Hepatocyte (in vitro differentiated cells): ENCODE data around the gene ABCA5. TPM values are rescaled to one million over a fixed set of nuclear protein-coding genes. Genes with fewer than 3 reads are reported as not detected.

Experiments
- DNase-seq: peaks from one replicate; pipeline ENCODE4 v3.0.0-alpha.2; 2016; ENCODE audit warnings: low spot score
- H2AFZ ChIP-seq: fragments of 200-600 bp; sonication (generic); 2 replicates; pipeline ENCODE4 v1.6.0; 2016; ENCODE audit warnings: antibody characterized with exemption, mild to moderate bottlenecking
- H3K27ac ChIP-seq: fragments of 200-600 bp; sonication (generic); 2 replicates; pipeline ENCODE4 v1.5.1; 2016; ENCODE audit warnings: mild to moderate bottlenecking
- H3K27me3 ChIP-seq: fragments of 200-600 bp; sonication (generic); 2 replicates; pipeline ENCODE4 v1.6.1; 2016
- H3K36me3 ChIP-seq: fragments of 200-600 bp; sonication (generic); replicated peaks from 2 replicates; pipeline ENCODE4 v1.5.1; 2016; ENCODE audit warnings: low read depth; ENCODE audit not compliant: insufficient read depth
- H3K4me1 ChIP-seq: fragments of 200-600 bp; sonication (generic); 2 replicates; pipeline ENCODE4 v1.5.1; 2016; ENCODE audit warnings: mild to moderate bottlenecking, moderate library complexity; ENCODE audit not compliant: insufficient read depth
- H3K4me2 ChIP-seq: fragments of 200-600 bp; sonication (generic); 2 replicates; pipeline ENCODE4 v1.6.0; 2016
- H3K4me3 ChIP-seq: fragments of 200-600 bp; sonication (generic); 2 replicates; pipeline ENCODE4 v1.5.1; 2016; ENCODE audit warnings: mild to moderate bottlenecking
- H3K79me2 ChIP-seq: fragments of 200-600 bp; sonication (generic); 2 replicates; pipeline ENCODE4 v1.6.0; 2017; ENCODE audit warnings: mild to moderate bottlenecking
- H3K9me2 ChIP-seq: fragments of 200-600 bp; sonication (generic); replicated peaks from 2 replicates; pipeline ENCODE4 v1.6.0; 2017; ENCODE audit warnings: mild to moderate bottlenecking; ENCODE audit not compliant: insufficient read depth
- H3K9me3 ChIP-seq: fragments of 200-600 bp; sonication (generic); 2 replicates; pipeline ENCODE4 v1.5.1; 2016; ENCODE audit warnings: low read depth, mild to moderate bottlenecking
- H4K20me1 ChIP-seq: fragments of 200-600 bp; sonication (generic); 2 replicates; pipeline ENCODE4 v1.6.0; 2016; ENCODE audit warnings: mild to moderate bottlenecking; ENCODE audit not compliant: insufficient read depth, poor library complexity, severe bottlenecking
- EZH2 ChIP-seq: fragments of 200-600 bp; sonication (generic); IDR thresholded peaks from 2 replicates; pipeline ENCODE4 v1.6.1; 2016; ENCODE audit warnings: antibody characterized with exemption, mild to moderate bottlenecking, borderline replicate concordance
- EZH2phosphoT487 ChIP-seq: fragments of 200-600 bp; sonication (generic); IDR thresholded peaks from one replicate; pipeline ENCODE4 v1.6.1; 2018; ENCODE audit warnings: antibody characterized with exemption, mild to moderate bottlenecking, low read depth, moderate library complexity; ENCODE audit not compliant: unreplicated experiment, severe bottlenecking
- WGBS: methylation state at CpG from one replicate; pipeline ENCODE4 v1.1.6; 2016; ENCODE audit warnings: low lambda C conversion rate; ENCODE audit errors: missing lambda C conversion rate; 5-methylcytosine and 5-hydroxymethylcytosine counted together
- polyA plus RNA-seq: library from polyadenylated mRNA; unstranded; fragments of >200 nt; fragmentation: Nextera tagmentation; extraction: Ambion mirVana; gene quantifications from 2 replicates; pipeline ENCODE4 v1.2.1, GENCODE V29; 2016
- total RNA-seq: library from RNA; depleted of rRNA; stranded (reverse); fragments of >200 nt; gene quantifications from 2 replicates; pipeline ENCODE4 v1.2.3, GENCODE V29; 2014
- TF ChIP-seq, protein P1 (sequence below): fragments of 200-600 bp; sonication (generic); IDR thresholded peaks from 2 replicates; pipeline ENCODE4 v1.5.1; 2016; ENCODE audit warnings: antibody characterized with exemption, mild to moderate bottlenecking; ENCODE audit not compliant: poor library complexity

The ABCA5 gene
- total and polyA plus RNA-seq, 2 experiments from 2014 or later, result 22.4 to 59.8 TPM

DNA sequence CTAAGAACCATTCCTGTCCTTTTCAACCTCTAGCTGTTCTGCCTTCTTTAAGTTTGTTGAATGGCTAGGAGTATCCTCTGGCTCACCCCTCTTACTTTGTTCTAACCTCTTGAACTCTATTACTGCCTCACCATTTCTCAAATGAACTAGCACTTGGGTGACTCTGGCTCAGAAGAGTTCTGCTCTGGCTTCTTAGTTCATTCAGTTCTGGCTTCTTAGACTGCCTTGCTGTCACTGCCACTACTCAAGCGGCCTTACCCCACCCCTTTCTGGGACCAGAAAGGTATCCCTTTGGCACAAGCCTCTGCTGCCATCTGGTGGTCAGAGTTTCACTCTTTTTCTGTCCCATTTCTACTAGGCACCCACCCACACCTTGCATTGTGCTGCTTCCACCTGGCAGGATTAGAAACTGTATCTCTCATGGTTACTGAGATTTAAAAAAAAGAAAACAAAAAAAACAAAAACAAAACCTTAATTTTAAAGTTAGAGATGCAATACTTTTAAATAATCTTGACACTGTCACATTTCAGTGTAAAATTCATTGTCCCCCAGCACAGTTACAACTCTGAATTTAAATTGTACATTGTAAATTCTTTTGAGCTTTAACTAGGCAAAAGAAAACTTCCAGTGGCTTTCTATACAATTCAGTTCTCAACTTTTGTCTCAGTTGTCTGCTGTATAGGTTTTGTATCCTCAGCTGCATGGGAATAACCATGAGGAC, 91.4 kb downstream of the ABCA5 start:
- no peak overlapping the region for H2AFZ ChIP-seq
- TF ChIP-seq, protein P1, sequence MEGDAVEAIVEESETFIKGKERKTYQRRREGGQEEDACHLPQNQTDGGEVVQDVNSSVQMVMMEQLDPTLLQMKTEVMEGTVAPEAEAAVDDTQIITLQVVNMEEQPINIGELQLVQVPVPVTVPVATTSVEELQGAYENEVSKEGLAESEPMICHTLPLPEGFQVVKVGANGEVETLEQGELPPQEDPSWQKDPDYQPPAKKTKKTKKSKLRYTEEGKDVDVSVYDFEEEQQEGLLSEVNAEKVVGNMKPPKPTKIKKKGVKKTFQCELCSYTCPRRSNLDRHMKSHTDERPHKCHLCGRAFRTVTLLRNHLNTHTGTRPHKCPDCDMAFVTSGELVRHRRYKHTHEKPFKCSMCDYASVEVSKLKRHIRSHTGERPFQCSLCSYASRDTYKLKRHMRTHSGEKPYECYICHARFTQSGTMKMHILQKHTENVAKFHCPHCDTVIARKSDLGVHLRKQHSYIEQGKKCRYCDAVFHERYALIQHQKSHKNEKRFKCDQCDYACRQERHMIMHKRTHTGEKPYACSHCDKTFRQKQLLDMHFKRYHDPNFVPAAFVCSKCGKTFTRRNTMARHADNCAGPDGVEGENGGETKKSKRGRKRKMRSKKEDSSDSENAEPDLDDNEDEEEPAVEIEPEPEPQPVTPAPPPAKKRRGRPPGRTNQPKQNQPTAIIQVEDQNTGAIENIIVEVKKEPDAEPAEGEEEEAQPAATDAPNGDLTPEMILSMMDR, result peak; percentile 84
- TF ChIP-seq EZH2 (no peak), EZH2phosphoT487 (no peak)

GRCh38 chr17:69232650-69233049, 94.3 kb downstream of the ABCA5 start:
- Histone ChIP-seq H2AFZ (no peak overlapping the region), H3K4me1 (peaks cover 4% of the 10 kb centered on the region), H3K4me3 (no peak overlapping the region), H4K20me1 (no peaks in the 10 kb centered on the region), H3K36me3 (no peaks in the 10 kb centered on the region), H3K4me2 (no peak overlapping the region), H3K79me2 (no peaks in the 10 kb centered on the region), H3K9me3 (no peaks in the 10 kb centered on the region), H3K27ac (no peak overlapping the region), H3K9me2 (no peaks in the 10 kb centered on the region), H3K27me3 (no peaks in the 10 kb centered on the region)
- DNase-seq, result no peak
- TF ChIP-seq EZH2phosphoT487 (no peak), EZH2 (no peak)
- TF ChIP-seq, protein P1, result no peak

More for the DNA sequence above, 91.4 kb downstream of the ABCA5 start:
- Histone ChIP-seq H4K20me1 (no peaks in the 10 kb centered on the region), H3K4me2 (no peak overlapping the region), H3K36me3 (no peaks in the 10 kb centered on the region), H3K4me1 (no peaks in the 10 kb centered on the region), H3K9me3 (no peaks in the 10 kb centered on the region), H3K79me2 (no peaks in the 10 kb centered on the region), H3K4me3 (no peak overlapping the region), H3K27me3 (no peaks in the 10 kb centered on the region), H3K9me2 (no peaks in the 10 kb centered on the region), H3K27ac (no peak overlapping the region)
- DNase-seq, result peak; percentile 92
- WGBS, result 10% methylated on average over 1 of the region's 1 CpG

GRCh38 chr17:69231521-69231920, 95.4 kb downstream of the ABCA5 start:
- Histone ChIP-seq H3K27me3 (no peaks in the 10 kb centered on the region), H3K4me3 (no peak overlapping the region), H2AFZ (no peak overlapping the region), H3K9me2 (no peaks in the 10 kb centered on the region), H3K79me2 (no peaks in the 10 kb centered on the region), H4K20me1 (no peaks in the 10 kb centered on the region), H3K9me3 (no peaks in the 10 kb centered on the region), H3K4me1 (peaks cover 8% of the 10 kb centered on the region), H3K4me2 (no peak overlapping the region), H3K36me3 (no peaks in the 10 kb centered on the region), H3K27ac (no peak overlapping the region)
- WGBS, result 96% methylated on average over 1 of the region's 1 CpG
- TF ChIP-seq EZH2 (no peak), EZH2phosphoT487 (no peak)
- TF ChIP-seq, protein P1, result no peak
- DNase-seq, result no peak
